ENCODE measurements around the gene VPREB3. TPM values are rescaled to one million over a fixed set of nuclear protein-coding genes. Genes with fewer than 3 reads are reported as not detected.

Gene VPREB3
- polyA plus RNA-seq, 3 donors: 0.88 to 1.0 (median 1.0) TPM

DNA sequence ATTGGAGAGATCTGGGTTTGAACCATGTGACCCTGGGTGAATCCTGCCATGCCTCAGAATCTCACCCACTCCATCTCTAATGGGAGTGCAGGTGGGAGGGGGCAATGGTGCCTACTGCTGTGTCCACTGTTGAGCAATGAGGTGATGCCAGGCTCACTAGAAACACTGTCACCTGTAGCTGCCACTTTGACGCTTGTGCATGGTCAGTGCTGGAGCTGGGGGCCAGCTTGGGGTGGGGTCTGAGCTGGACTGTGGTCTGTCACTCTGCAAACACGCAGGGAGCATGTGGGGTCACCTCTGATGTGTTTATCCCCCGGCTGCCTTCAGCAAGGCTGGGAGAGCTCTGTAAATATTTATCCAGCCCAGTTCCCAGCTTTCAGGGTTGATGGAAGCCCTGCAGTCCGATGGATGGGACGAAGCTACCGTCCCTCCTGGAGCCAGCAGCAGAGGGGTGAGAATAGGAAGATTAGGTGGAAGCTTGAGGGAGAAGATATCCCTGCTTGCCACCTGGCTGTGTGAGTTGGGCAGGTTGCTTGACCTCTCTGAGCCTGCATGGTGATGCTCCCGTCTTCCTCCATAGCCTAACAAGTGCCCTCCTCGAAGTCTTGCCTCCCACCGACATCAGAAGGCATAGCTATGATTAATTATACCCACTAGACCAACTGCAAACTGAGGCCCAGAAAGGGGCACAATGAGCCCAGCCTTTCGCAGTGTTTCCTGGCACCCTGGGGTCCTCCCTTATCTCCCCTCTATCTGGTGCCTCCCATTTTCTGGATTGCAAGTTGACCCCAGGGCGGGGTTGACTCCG is 20.1 kb upstream of the VPREB3 start:
- intact Hi-C loops (cut with micrococcal nuclease): no loop called here
- Histone ChIP-seq H3K27ac (ENCODE audit: low read depth in 1 of 2, low read length in 2 of 2) (no peak overlapping the region), H3K36me3 (replicated peaks in 1 of 2; ENCODE audit: control insufficient read depth in 1 of 2, insufficient read depth in 2 of 2, low read length in 2 of 2) (no peaks in the 10 kb centered on the region), H3K4me3 (replicated peaks in 1 of 3; ENCODE audit: low read depth in 2 of 3, low read length in 3 of 3) (no peak overlapping the region), H4K20me1 (ENCODE audit: insufficient read depth, low read length) (no peaks in the 10 kb centered on the region), H3K27me3 (ENCODE audit: control insufficient read depth in 2 of 2, insufficient read depth in 2 of 2, low read length in 2 of 2) (peaks cover 7 to 23% of the 10 kb centered on the region in 2 donors), H3K79me2 (ENCODE audit: insufficient read depth, low read length) (no peaks in the 10 kb centered on the region), H2AFZ (ENCODE audit: insufficient read depth, low read depth, low read length, poor library complexity, severe bottlenecking) (no peak overlapping the region), H3K4me1 (ENCODE audit: control insufficient read depth in 1 of 2, insufficient read depth in 2 of 2, low read length in 2 of 2) (peaks cover 10 to 16% of the 10 kb centered on the region in 2 donors), H3K9me3 (replicated peaks in 1 of 2; ENCODE audit: control insufficient read depth in 1 of 2, insufficient read depth in 1 of 2, low read length in 2 of 2) (no peaks in the 10 kb centered on the region), H3K4me2 (replicated peaks; ENCODE audit: extremely low read depth, low read length, poor library complexity, severe bottlenecking) (no peak overlapping the region), H3K9ac (ENCODE audit: insufficient read depth, low read length, poor library complexity, severe bottlenecking) (no peak overlapping the region)
- peaks cover 0 to 6% (median 3%) of the 10 kb centered on the region in 7 donors for H3K9me3 Mint-ChIP-seq
- peaks cover 8% of the 10 kb centered on the region for H3K4me1 Mint-ChIP-seq
- H3K36me3 Mint-ChIP-seq: peaks cover 0 to 5% of the 10 kb centered on the region in 2 donors
- no peak overlapping the region for H3K27ac Mint-ChIP-seq
- TF ChIP-seq, protein P1, sequence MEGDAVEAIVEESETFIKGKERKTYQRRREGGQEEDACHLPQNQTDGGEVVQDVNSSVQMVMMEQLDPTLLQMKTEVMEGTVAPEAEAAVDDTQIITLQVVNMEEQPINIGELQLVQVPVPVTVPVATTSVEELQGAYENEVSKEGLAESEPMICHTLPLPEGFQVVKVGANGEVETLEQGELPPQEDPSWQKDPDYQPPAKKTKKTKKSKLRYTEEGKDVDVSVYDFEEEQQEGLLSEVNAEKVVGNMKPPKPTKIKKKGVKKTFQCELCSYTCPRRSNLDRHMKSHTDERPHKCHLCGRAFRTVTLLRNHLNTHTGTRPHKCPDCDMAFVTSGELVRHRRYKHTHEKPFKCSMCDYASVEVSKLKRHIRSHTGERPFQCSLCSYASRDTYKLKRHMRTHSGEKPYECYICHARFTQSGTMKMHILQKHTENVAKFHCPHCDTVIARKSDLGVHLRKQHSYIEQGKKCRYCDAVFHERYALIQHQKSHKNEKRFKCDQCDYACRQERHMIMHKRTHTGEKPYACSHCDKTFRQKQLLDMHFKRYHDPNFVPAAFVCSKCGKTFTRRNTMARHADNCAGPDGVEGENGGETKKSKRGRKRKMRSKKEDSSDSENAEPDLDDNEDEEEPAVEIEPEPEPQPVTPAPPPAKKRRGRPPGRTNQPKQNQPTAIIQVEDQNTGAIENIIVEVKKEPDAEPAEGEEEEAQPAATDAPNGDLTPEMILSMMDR (IDR thresholded peaks at IDR 0.05): no peak
- H3K27me3 Mint-ChIP-seq (ENCODE audit: low read depth in 3 of 3): peaks cover 30 to 31% (median 31%) of the 10 kb centered on the region in 3 donors
- DNase-seq: no peak
- WGBS (ENCODE audit: insufficient coverage): 95% methylated on average over 8 of the region's 12 CpGs
- no peak overlapping the region for H3K4me3 Mint-ChIP-seq

DNA sequence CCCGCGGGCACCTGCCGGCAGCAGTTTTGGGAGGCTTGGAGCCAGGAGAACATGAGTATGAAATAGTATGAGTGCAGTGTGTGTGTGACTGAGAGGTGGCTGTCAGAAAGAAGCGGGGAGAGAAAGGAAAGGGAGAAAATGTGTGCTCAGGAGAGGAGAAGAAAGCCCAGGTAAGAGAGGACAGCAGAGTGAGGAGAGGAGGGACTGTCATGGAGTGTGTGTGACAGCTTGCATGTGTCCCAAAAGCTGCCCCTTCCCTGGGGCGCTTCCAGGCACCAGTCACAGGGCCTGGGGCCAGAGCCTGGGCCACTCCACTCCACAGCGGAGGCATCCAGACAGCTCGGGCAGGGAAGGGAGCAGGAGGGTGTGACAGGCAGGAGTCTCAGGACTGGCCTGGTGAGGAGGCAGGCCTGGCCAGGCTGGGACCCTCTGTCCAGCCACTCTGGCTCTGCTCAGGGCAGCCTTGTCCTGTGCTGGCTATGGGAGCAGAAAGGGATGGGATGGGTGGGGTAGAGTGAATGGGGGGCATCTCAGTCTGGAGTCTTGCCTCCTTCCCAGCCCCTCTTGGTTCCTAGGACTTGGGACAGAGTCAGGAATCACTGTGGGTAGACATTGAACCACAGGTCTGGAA is 19.4 kb upstream of the VPREB3 start:
- no peak overlapping the region for H3K9ac ChIP-seq (ENCODE audit: insufficient read depth, low read length, poor library complexity, severe bottlenecking)

More for the DNA sequence above, 19.4 kb upstream of the VPREB3 start:
- Histone ChIP-seq H3K4me3 (replicated peaks in 1 of 3; ENCODE audit: low read depth in 2 of 3, low read length in 3 of 3) (no peak overlapping the region), H3K9me3 (replicated peaks in 1 of 2; ENCODE audit: control insufficient read depth in 1 of 2, insufficient read depth in 1 of 2, low read length in 2 of 2) (no peaks in the 10 kb centered on the region), H3K4me1 (ENCODE audit: control insufficient read depth in 1 of 2, insufficient read depth in 2 of 2, low read length in 2 of 2) (peaks cover 11 to 18% of the 10 kb centered on the region in 2 donors), H3K27me3 (ENCODE audit: control insufficient read depth in 2 of 2, insufficient read depth in 2 of 2, low read length in 2 of 2) (peaks cover 7 to 23% of the 10 kb centered on the region in 2 donors), H3K36me3 (replicated peaks in 1 of 2; ENCODE audit: control insufficient read depth in 1 of 2, insufficient read depth in 2 of 2, low read length in 2 of 2) (no peaks in the 10 kb centered on the region), H4K20me1 (ENCODE audit: insufficient read depth, low read length) (no peaks in the 10 kb centered on the region), H3K79me2 (ENCODE audit: insufficient read depth, low read length) (no peaks in the 10 kb centered on the region), H3K4me2 (replicated peaks; ENCODE audit: extremely low read depth, low read length, poor library complexity, severe bottlenecking) (no peak overlapping the region), H3K27ac (ENCODE audit: low read depth in 1 of 2, low read length in 2 of 2) (no peak overlapping the region), H2AFZ (ENCODE audit: insufficient read depth, low read depth, low read length, poor library complexity, severe bottlenecking) (no peak overlapping the region)
- TF ChIP-seq, protein P1 (IDR thresholded peaks at IDR 0.05): no peak
- DNase-seq: no peak
- intact Hi-C loops (cut with micrococcal nuclease): no loop called here
- Mint-ChIP-seq H3K36me3 (peaks cover 0 to 5% of the 10 kb centered on the region in 2 donors), H3K4me1 (peaks cover 8% of the 10 kb centered on the region), H3K27ac (no peak overlapping the region), H3K27me3 (ENCODE audit: low read depth in 3 of 3) (peaks cover 30 to 33% (median 31%) of the 10 kb centered on the region in 3 donors), H3K4me3 (peak overlapping the region; percentile 20 to 88), H3K9me3 (peaks cover 0 to 6% (median 3%) of the 10 kb centered on the region in 7 donors)
- WGBS (ENCODE audit: insufficient coverage): 90% methylated on average over 4 of the region's 7 CpGs

All from CD14-positive monocyte (primary cell).